RKO (cell line): ENCODE measurements around the gene TMEM169.

ENCODE experiments used
- DNase-seq: peaks from one replicate; pipeline ENCODE4 v3.0.0-alpha.2; 2016; ENCODE audit warnings: low spot score

TMEM169 gene

GRCh38 chr2:216104691-216105090 is 23.0 kb downstream of the TMEM169 start:
- no peak for DNase-seq

DNA sequence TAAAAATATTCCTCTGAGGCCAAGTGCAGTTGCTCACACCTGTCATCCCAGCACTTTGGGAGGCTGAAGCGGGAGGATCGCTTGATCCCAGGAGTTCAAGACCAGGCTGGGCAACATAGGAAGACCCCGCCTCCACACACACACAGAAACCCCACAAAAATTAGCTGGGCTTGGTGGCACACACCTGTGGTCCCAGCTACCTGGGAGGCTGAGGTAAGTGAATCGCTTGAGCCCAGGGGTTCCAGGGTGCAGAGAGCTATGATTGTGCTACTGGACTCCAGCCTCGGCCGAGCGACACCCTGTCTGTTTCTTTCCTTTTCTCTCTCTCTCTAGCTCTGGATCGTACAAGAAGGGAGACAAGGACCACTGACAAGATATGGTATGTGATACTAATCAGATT is 25.6 kb downstream of the TMEM169 start:
- DNase-seq: no peak

DNA sequence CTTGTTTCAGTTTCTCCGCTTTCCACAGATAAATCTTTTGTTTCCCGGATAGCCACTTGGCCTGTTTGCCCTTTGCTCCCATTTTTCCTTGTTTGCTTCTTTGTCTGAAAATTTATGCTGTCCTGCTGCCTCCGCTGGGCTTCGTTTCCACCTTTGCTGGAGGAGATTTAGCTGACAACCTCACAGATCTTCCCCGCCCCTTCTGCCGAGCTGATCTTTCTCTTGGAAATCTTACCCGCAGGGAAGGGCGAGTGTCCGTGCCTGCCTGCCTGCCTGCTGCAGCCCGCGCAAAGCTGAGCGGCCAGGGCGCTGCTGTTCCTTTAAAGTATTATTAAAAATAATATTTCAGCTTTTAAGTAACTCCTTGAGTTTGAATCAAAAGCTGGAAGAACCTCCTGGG is 26.0 kb downstream of the TMEM169 start:
- no peak for DNase-seq

DNA sequence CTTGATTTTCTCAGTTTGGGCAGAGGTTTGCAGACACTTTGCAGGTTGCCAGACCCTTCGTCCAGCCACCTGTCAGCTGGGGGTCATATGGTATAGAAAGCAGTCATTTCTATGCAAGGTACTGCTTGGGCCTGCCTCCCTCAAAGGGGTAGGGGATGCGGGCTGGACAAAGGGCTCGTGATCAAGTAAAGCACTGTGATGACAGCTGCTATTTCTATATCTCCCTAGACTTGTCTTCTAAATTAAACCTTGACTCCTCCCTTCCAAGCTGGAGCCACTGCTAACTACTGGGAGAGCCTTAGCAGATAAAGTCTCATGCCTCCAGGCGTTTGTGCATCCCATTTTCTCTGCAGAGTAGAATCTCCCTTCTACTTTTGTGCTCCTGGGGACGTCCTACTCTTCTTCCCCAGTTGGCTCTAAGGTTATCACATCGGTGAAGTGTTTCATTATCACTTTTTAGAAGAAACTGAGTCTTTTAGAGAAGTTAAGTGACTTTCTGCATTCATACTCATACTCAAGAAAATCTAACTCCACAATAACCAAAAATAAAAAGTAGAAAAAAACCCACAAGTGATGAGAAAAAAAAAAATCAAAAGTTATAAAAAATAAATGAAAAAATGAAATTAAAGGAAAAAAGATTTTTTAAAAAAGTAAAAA is 26.7 kb downstream of the TMEM169 start:
- peak; percentile 31 for DNase-seq

DNA sequence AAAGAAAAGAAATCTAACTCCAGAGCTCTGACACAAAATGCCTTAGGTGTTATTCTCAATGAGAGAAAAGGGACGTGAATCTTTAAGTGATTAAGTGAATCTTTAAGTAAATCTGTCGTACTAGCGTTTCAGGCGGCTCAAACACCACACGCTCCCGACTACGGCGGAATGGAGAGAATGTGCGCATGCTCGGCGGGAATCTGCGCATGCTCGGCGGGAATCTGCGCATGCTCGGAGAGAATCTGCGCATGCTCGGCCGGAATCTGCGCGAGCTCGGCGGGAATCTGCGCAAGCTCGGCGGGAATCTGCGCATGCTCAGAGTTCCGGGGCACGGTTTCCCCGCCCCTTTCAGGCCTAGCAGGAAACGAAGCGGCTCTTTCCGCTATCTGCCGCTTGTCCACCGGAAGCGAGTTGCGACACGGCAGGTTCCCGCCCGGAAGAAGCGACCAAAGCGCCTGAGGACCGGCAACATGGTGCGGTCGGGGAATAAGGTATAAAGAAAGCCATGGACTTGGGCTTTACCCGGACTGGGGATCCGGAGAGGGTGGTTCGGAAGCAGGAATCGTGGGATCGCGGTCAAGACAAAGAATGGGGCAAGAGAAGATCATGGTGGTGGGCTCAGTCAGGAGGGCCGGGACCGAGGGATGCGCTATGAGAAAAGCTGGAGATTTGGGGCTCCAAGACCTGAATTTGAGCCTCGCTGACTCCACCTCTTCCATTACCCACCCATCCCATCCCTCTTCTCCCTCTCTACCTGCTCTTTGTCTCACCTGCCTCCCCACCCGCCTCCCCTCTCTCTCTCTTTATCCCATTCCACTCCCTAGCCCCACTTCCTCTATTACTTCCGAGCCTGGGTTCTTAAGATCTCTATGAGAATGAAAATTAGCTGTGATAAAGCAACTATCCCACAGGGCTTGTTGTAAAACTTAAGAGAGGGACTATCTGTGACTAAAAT is 27.5 kb downstream of the TMEM169 start, which contains the start of gene XRCC5:
Gene XRCC5, plus strand, starts transcription at position 382 of the 955 bp plus-strand sequence. Its CDS starts 89 bp downstream, at position 471.
- peak; percentile 95 for DNase-seq

GRCh38 chr2:216109962-216110614 is 28.4 kb downstream of the TMEM169 start:
- DNase-seq: peak; percentile 73

GRCh38 chr2:216110620-216111019 is 28.9 kb downstream of the TMEM169 start:
- no peak for DNase-seq

GRCh38 chr2:216111122-216111521 is 29.4 kb downstream of the TMEM169 start:
- no peak for DNase-seq

DNA sequence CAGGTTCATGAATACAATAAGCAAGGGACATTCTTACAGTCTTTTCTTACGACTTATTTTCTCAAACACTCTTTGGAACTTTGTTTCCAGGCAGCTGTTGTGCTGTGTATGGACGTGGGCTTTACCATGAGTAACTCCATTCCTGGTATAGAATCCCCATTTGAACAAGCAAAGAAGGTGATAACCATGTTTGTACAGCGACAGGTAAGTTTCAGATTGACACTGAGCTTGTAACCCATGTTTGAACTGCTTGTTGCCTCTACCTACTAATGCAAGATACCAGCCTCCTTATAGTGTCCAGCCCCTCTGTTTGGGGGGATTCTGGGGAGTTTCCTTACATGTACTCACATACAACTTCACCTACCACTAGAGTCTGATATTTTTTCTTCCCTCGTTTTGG is 31.2 kb downstream of the TMEM169 start:
- no peak for DNase-seq

DNA sequence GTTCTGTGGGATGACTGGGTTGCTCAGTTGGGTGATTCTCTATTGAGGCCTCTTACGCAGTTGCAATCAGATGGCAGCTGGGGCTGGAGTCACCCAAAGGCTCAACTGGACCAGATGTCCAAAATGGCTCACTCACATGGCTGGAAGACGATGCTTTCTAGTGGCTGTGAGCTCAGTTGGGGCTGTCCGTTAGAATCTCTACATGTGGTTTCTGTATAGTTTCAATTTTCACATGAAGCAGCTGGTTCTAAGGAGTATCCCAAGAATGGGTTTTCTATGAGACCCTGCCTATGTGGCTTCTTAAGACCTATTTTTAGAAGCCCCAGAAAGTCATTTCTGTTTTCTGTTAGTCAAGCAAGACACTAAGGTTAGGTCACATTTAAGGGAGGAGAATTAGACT is 31.9 kb downstream of the TMEM169 start:
- DNase-seq: no peak

DNA sequence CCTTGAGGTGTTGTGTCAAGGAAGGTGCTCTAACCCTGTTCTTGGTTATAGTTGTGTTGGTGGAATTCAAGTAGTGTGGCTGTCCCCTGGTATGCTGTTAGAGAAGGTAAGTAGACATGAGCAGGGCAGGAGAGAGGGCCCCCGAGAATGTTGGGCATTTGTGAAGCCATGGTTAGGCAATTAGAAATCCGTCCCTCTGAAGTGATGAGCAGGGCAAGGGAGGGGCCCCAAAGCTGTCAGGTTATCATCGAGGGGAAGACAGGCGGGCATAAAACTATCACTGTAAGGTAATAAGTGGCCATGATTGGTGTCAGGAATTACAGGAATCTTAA is 32.6 kb downstream of the TMEM169 start:
- DNase-seq: no peak

GRCh38 chr2:216114714-216115531 is 33.2 kb downstream of the TMEM169 start:
- peak; percentile 98 for DNase-seq

GRCh38 chr2:216116418-216116817 is 34.7 kb downstream of the TMEM169 start:
- DNase-seq: no peak

- no peak for DNase-seq
Measured at GRCh38 chr2:216117561-216118340, 36.0 kb downstream of the TMEM169 start.

DNA sequence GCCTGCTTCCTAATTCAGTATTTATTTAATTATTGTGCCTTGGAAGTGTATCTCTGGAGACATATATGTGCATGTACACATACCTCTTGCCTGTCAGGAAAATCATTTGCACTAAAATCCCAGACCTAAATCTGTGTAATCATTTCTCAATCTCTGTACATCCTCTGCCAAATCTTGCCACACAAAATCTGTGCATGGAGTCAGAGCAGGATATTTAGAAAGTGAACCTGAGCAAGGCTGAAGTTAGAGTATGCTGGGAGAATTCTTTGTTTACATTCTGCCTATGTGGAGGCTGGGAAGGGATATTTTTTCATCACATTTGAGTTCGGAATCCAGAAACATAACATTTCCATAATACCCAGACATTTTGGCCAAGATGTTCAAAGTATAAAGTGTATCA is 36.8 kb downstream of the TMEM169 start:
- DNase-seq: no peak

DNA sequence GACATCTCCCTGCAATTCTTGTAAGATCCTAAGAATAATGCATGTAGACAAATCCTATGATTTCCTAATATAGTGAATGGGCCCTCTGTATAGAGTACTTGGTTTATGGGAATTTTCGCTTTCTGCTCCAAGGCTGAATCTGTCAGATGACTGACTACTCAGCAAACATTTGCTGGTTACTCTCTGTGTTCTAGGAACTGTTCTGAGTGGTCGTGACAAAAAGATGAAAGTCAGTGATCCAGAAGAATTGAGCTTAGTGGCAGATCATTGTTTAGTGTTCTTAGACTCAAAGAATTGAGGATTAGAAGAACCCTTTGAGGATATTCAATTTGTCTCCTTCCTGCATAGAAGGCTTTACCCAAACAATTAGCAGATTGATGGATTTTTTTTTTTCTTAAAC is 37.4 kb downstream of the TMEM169 start:
- DNase-seq: no peak

GRCh38 chr2:216119986-216120385 is 38.3 kb downstream of the TMEM169 start:
- DNase-seq: no peak

DNA sequence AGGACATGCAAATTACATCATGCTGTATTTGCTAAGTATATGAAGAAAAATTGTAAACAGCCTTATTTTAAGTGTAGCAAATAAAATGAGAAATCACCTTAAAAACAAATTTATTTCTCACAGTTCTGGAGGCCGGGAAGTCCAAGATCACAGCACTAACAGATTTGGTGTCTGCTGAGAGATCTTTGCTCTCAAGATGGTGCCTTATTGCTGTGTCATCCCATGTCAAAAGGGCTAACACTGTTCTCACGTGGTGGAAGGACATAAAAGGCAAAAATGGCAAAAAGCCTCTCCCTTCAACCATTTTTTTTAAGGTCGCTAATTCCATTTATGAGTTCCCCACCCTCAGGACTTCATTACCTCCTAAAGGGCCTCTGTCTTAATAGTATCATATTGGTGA is 39.5 kb downstream of the TMEM169 start:
- no peak for DNase-seq

- no peak for DNase-seq
Measured at GRCh38 chr2:216126943-216127342, 45.2 kb downstream of the TMEM169 start.

- no peak for DNase-seq
Measured at GRCh38 chr2:216130346-216130971, 48.7 kb downstream of the TMEM169 start.
